ENCODE measurements around the gene SCN5A. TPM values are rescaled to one million over a fixed set of nuclear protein-coding genes. Genes with fewer than 3 reads are reported as not detected.

SCN5A gene
- total RNA-seq, 1 experiment from 2014 or later = not detected

DNA sequence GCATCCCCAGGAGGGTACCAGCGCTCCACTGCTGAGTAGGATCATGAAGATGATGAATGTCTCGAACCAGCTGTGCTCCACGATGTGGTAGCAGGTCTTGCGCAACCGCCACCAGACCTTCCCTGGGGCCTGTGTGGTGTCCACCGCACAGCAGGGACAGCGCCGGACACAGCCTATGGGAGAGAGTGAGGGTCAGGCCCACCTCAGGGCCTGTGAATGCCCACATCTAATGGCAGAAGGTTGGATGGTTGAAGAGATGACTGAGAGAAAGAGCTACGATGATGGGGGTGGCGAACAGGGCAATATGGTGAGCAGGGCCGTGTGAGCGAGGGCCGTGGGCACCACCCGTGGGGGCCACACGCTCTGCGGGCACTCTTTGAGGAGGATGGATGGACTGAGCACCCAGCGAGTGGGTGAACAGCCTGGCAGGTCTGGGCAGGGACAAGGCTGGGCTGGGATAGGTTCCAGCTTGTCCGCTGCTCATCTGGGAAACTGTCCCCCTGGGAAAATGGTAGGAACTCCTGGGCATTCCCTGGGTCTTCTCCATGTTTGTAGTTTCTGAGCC is 74.1 kb downstream of the SCN5A start:
- no peaks in the 10 kb centered on the region for H3K36me3 Mint-ChIP-seq (ENCODE audit: insufficient read depth, unreplicated experiment)
- no peak overlapping the region for H3K4me3 Mint-ChIP-seq (ENCODE audit: unreplicated experiment)
- no TSS peak for BruUV-seq (replicated peaks)
- H3K27me3 Mint-ChIP-seq (ENCODE audit: insufficient read depth, unreplicated experiment) = no peaks in the 10 kb centered on the region
- ChIA-PET CTCF (interaction anchor here (0.7 to 1.4 kb wide), 2 partner anchors 53 to 1093 kb away, joined by 3 to 6 read pairs; no protein-coding TSS in a partner anchor), POLR2A (no interaction called here)
- DNase-seq (ENCODE audit: unreplicated experiment) = no peak
- no peaks in the 10 kb centered on the region for H3K4me1 Mint-ChIP-seq (ENCODE audit: insufficient read depth, unreplicated experiment)
- no peak overlapping the region for H3K27ac Mint-ChIP-seq (ENCODE audit: low read depth, unreplicated experiment)
- H3K9me3 Mint-ChIP-seq (ENCODE audit: unreplicated experiment) = no peaks in the 10 kb centered on the region
- intact Hi-C loops (cut with micrococcal nuclease) = no loop called here
- TF ChIP-seq, protein P1, sequence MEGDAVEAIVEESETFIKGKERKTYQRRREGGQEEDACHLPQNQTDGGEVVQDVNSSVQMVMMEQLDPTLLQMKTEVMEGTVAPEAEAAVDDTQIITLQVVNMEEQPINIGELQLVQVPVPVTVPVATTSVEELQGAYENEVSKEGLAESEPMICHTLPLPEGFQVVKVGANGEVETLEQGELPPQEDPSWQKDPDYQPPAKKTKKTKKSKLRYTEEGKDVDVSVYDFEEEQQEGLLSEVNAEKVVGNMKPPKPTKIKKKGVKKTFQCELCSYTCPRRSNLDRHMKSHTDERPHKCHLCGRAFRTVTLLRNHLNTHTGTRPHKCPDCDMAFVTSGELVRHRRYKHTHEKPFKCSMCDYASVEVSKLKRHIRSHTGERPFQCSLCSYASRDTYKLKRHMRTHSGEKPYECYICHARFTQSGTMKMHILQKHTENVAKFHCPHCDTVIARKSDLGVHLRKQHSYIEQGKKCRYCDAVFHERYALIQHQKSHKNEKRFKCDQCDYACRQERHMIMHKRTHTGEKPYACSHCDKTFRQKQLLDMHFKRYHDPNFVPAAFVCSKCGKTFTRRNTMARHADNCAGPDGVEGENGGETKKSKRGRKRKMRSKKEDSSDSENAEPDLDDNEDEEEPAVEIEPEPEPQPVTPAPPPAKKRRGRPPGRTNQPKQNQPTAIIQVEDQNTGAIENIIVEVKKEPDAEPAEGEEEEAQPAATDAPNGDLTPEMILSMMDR (IDR thresholded peaks at IDR 0.05; ENCODE audit: unreplicated experiment) = no peak

DNA sequence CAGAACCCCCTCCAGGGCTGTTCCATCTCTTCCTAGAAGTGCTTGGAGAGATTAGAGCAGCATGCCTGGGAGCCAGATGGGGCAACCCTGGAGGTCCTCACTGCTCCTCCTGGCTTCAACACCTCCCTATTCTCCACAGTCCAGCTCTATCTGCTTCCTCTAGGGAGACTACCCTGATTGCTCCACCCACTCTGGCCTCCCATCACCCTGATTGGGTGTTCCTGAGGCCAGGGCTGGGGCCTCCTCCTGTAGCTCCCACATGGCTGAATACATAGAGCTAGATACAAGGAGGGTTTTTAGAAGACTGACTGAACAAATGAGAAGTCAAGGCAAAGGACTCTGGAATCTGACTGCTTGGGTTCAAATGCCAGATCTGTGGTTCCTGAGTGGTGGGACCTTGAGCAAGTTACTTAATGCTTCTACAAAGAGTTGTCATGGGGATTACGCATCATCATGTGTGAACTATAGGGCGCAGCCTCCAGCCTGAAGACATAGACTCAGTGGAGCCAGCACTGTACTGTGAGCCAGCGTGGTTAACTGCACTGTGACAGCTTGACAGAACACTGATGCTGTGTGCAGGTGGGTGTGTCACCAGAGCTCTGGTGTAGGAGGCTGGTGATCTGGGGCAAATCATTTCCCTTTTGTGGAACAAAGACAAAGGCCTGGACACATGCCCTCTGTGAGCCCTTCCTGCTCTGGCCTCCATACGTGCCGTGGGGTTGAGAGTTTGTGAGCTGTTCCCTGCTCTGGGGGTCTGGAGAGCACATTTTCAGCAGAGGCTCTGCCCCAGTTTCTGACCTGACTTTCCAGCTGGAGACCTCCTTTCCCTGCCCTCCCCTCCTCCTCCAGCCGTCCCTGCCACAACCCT is 74.8 kb downstream of the SCN5A start:
- H3K9me3 Mint-ChIP-seq (ENCODE audit: unreplicated experiment) = no peaks in the 10 kb centered on the region
- H3K4me1 Mint-ChIP-seq (ENCODE audit: insufficient read depth, unreplicated experiment) = no peaks in the 10 kb centered on the region
- H3K4me3 Mint-ChIP-seq (ENCODE audit: unreplicated experiment) = no peak overlapping the region
- CTCF ChIA-PET = interaction anchor here (0.6 to 1.4 kb wide), 4 partner anchors 13 to 1094 kb away, joined by 3 to 6 read pairs (median 3); no protein-coding TSS in a partner anchor
- no peak for DNase-seq (ENCODE audit: unreplicated experiment)
- intact Hi-C loops (cut with micrococcal nuclease) = no loop called here
- POLR2A ChIA-PET = no interaction called here
- no peaks in the 10 kb centered on the region for H3K27me3 Mint-ChIP-seq (ENCODE audit: insufficient read depth, unreplicated experiment)
- TF ChIP-seq, protein P1 (IDR thresholded peaks at IDR 0.05; ENCODE audit: unreplicated experiment) = no peak
- BruUV-seq (replicated peaks) = no TSS peak
- no peaks in the 10 kb centered on the region for H3K36me3 Mint-ChIP-seq (ENCODE audit: insufficient read depth, unreplicated experiment)
- no peak overlapping the region for H3K27ac Mint-ChIP-seq (ENCODE audit: low read depth, unreplicated experiment)

DNA sequence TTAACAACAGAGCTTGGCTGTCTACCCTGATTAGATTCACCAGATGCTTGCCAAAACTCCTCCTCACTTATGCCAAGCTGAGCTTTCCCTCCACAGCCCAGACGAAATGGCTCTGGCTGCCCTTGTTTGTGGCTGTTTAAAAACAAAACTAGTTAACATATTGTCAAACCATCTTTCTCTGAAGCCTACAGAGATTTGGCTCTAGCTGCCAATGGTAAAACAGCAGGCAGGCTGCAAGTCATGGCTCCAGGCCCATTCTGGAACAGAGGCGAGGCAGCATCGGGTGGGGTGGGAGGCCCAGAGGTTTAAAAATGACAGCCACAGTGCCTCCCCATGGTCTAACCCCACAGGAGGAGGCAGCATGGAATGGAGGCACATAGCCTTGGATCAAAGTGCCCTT is 75.9 kb downstream of the SCN5A start:
- TF ChIP-seq, protein P1 (IDR thresholded peaks at IDR 0.05; ENCODE audit: unreplicated experiment) = no peak
- no peaks in the 10 kb centered on the region for H3K9me3 Mint-ChIP-seq (ENCODE audit: unreplicated experiment)
- H3K27me3 Mint-ChIP-seq (ENCODE audit: insufficient read depth, unreplicated experiment) = no peaks in the 10 kb centered on the region
- POLR2A ChIA-PET = no interaction called here
- BruUV-seq (replicated peaks) = no TSS peak
- DNase-seq (ENCODE audit: unreplicated experiment) = no peak
- H3K4me3 Mint-ChIP-seq (ENCODE audit: unreplicated experiment) = no peak overlapping the region
- no peaks in the 10 kb centered on the region for H3K36me3 Mint-ChIP-seq (ENCODE audit: insufficient read depth, unreplicated experiment)
- intact Hi-C loops (cut with micrococcal nuclease) = no loop called here
- H3K4me1 Mint-ChIP-seq (ENCODE audit: insufficient read depth, unreplicated experiment) = no peaks in the 10 kb centered on the region
- CTCF ChIA-PET = no interaction called here
- no peak overlapping the region for H3K27ac Mint-ChIP-seq (ENCODE audit: low read depth, unreplicated experiment)

DNA sequence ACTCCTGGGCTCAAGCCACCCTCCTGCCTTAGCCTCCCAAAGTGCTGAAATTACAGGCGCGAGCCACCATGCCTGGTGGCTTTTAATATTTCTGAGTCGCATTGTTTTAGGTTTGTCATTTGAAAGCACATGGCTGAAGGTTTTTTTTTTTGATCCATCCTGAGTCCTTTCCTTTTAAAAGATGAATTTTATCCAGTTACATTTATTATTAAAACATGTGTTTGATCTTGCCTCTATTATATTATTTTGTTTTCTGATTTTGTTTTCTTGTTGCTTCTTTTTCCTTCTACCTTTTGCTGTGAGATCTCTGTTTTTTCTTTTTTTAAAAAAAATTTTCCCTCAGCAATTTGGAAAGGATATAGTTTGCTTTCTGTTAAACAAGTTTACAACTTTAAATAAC is 76.4 kb downstream of the SCN5A start:
- ChIA-PET CTCF (interaction anchor here (0.6 kb wide), 1 partner anchor 33 kb away, joined by 5 read pairs; no protein-coding TSS in a partner anchor), POLR2A (no interaction called here)
- H3K36me3 Mint-ChIP-seq (ENCODE audit: insufficient read depth, unreplicated experiment) = no peaks in the 10 kb centered on the region
- DNase-seq (ENCODE audit: unreplicated experiment) = no peak
- H3K4me3 Mint-ChIP-seq (ENCODE audit: unreplicated experiment) = no peak overlapping the region
- no TSS peak for BruUV-seq (replicated peaks)
- H3K4me1 Mint-ChIP-seq (ENCODE audit: insufficient read depth, unreplicated experiment) = no peaks in the 10 kb centered on the region
- H3K27me3 Mint-ChIP-seq (ENCODE audit: insufficient read depth, unreplicated experiment) = no peaks in the 10 kb centered on the region
- H3K9me3 Mint-ChIP-seq (ENCODE audit: unreplicated experiment) = no peaks in the 10 kb centered on the region
- intact Hi-C loops (cut with micrococcal nuclease) = no loop called here
- TF ChIP-seq, protein P1 (IDR thresholded peaks at IDR 0.05; ENCODE audit: unreplicated experiment) = no peak
- H3K27ac Mint-ChIP-seq (ENCODE audit: low read depth, unreplicated experiment) = no peak overlapping the region

Data from MCF 10A (cell line).